Measurements from ENCODE around the gene CNGA4.

CNGA4 gene

DNA sequence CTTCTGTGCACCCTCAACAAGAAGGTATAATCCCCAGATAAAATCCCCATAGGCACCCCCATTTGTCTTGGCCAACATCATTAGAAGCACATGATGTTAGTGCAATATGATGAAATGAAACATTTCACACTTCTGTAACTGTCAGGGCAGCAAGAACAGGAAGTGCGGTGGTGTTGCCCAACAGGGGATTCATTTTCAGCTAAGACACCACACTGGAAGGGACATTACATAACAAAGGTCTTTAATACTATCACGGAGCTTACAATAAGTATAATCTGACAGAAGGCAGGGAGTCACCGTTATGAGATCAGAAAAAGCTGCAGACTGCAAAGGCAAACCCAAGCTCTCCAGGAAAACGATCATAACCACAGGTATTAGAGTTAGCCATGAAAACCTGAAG is 37.9 kb upstream of the CNGA4 start:
- Histone ChIP-seq H3K27ac (ENCODE audit: low read depth, low read length, poor library complexity, severe bottlenecking) (no peak overlapping the region), H3K4me1 (ENCODE audit: insufficient read depth, low read length, severe bottlenecking) (no peaks in the 10 kb centered on the region), H3K9ac (ENCODE audit: low read length) (no peak overlapping the region), H4K20me1 (ENCODE audit: insufficient read depth, low read length) (no peaks in the 10 kb centered on the region), H3K4me2 (ENCODE audit: low read length) (no peak overlapping the region), H3F3A (ENCODE audit: insufficient read depth, low read length) (no peaks in the 10 kb centered on the region), H3K27me3 (ENCODE audit: insufficient read depth, low read length) (no peaks in the 10 kb centered on the region), H3K9me2 (ENCODE audit: low read depth, low read length) (no peaks in the 10 kb centered on the region), H2AFZ (ENCODE audit: low read length) (no peak overlapping the region), H3K36me3 (ENCODE audit: insufficient read depth, low read length) (no peaks in the 10 kb centered on the region), H3K79me2 (ENCODE audit: insufficient read depth, low read length) (no peaks in the 10 kb centered on the region), H3K9me3 (ENCODE audit: low read length) (no peaks in the 10 kb centered on the region), H3K4me3 (ENCODE audit: low read depth, low read length, poor library complexity, severe bottlenecking) (no peak overlapping the region)
- TF ChIP-seq, protein P1, sequence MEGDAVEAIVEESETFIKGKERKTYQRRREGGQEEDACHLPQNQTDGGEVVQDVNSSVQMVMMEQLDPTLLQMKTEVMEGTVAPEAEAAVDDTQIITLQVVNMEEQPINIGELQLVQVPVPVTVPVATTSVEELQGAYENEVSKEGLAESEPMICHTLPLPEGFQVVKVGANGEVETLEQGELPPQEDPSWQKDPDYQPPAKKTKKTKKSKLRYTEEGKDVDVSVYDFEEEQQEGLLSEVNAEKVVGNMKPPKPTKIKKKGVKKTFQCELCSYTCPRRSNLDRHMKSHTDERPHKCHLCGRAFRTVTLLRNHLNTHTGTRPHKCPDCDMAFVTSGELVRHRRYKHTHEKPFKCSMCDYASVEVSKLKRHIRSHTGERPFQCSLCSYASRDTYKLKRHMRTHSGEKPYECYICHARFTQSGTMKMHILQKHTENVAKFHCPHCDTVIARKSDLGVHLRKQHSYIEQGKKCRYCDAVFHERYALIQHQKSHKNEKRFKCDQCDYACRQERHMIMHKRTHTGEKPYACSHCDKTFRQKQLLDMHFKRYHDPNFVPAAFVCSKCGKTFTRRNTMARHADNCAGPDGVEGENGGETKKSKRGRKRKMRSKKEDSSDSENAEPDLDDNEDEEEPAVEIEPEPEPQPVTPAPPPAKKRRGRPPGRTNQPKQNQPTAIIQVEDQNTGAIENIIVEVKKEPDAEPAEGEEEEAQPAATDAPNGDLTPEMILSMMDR (IDR thresholded peaks at IDR 0.05; ENCODE audit: low read length) = no peak
- TF ChIP-seq EZH2 (IDR thresholded peaks at IDR 0.05; ENCODE audit: borderline replicate concordance, low read length) = no peak

DNA sequence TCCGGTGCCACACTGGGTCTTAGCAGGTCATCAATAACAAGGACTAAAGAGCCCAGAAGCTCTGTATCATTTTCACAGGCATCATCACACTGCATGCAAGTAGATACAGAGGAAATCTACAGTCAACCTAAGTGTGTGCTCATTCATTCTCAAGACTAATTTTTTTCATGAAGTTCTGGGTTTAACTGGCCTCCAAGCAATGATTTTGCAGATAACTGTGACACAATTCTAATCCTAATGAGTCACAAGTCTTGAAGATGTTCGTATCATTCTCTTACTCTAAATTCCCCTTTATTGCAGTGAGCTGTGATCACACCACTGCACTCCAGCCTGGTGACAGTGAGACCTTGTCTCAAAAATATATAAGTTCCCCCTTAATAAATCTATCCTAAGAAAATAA is 37.4 kb upstream of the CNGA4 start:
- peaks cover 4% of the 10 kb centered on the region; the same call in 1 of the 2 replicates for H3K36me3 ChIP-seq (ENCODE audit: insufficient read depth, low read length)
- no peak overlapping the region for H3K27ac ChIP-seq (ENCODE audit: low read depth, low read length, poor library complexity, severe bottlenecking)

DNA sequence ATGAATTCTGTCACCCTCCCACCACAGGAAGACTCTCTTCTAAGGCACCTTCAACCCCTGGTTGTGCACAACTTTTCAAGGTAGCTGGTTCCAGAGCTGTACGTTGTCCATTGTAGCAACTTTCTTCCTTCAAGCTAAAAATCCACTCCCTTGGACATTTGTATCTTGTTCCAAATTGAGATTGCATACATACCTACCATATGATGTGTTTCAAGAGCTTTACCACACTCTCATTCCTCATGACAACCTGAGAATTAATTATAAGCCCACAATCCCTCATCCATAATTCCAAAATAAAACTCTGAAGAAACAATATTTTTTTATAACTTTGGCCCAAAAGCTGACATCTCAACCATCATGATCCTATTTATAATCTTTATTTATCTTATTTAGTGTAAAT is 36.8 kb upstream of the CNGA4 start:
- Histone ChIP-seq H3K27me3 (ENCODE audit: insufficient read depth, low read length) (no peaks in the 10 kb centered on the region), H3K79me2 (ENCODE audit: insufficient read depth, low read length) (no peaks in the 10 kb centered on the region), H3K4me2 (ENCODE audit: low read length) (no peak overlapping the region), H3K9me2 (ENCODE audit: low read depth, low read length) (no peaks in the 10 kb centered on the region), H3K4me1 (ENCODE audit: insufficient read depth, low read length, severe bottlenecking) (no peaks in the 10 kb centered on the region), H3K4me3 (ENCODE audit: low read depth, low read length, poor library complexity, severe bottlenecking) (no peak overlapping the region), H3K9ac (ENCODE audit: low read length) (no peak overlapping the region), H2AFZ (ENCODE audit: low read length) (no peak overlapping the region), H3K9me3 (ENCODE audit: low read length) (no peaks in the 10 kb centered on the region), H3F3A (ENCODE audit: insufficient read depth, low read length) (no peaks in the 10 kb centered on the region), H4K20me1 (ENCODE audit: insufficient read depth, low read length) (no peaks in the 10 kb centered on the region), H3K36me3 (ENCODE audit: insufficient read depth, low read length) (peaks cover 8% of the 10 kb centered on the region; the same call in 1 of the 2 replicates), H3K27ac (ENCODE audit: low read depth, low read length, poor library complexity, severe bottlenecking) (no peak overlapping the region)
- TF ChIP-seq EZH2 (IDR thresholded peaks at IDR 0.05; ENCODE audit: borderline replicate concordance, low read length) = no peak
- TF ChIP-seq, protein P1 (IDR thresholded peaks at IDR 0.05; ENCODE audit: low read length) = no peak

More for the DNA sequence above, 37.4 kb upstream of the CNGA4 start:
- no peak overlapping the region for H2AFZ ChIP-seq (ENCODE audit: low read length)
- H3K9me2 ChIP-seq (ENCODE audit: low read depth, low read length) = no peaks in the 10 kb centered on the region
- TF ChIP-seq, protein P1 (IDR thresholded peaks at IDR 0.05; ENCODE audit: low read length) = no peak
- TF ChIP-seq EZH2 (IDR thresholded peaks at IDR 0.05; ENCODE audit: borderline replicate concordance, low read length) = no peak
- H3K27me3 ChIP-seq (ENCODE audit: insufficient read depth, low read length) = no peaks in the 10 kb centered on the region
- no peaks in the 10 kb centered on the region for H3K4me1 ChIP-seq (ENCODE audit: insufficient read depth, low read length, severe bottlenecking)
- H4K20me1 ChIP-seq (ENCODE audit: insufficient read depth, low read length) = no peaks in the 10 kb centered on the region
- H3K4me3 ChIP-seq (ENCODE audit: low read depth, low read length, poor library complexity, severe bottlenecking) = no peak overlapping the region
- H3K9me3 ChIP-seq (ENCODE audit: low read length) = no peaks in the 10 kb centered on the region
- no peaks in the 10 kb centered on the region for H3K79me2 ChIP-seq (ENCODE audit: insufficient read depth, low read length)
- no peak overlapping the region for H3K9ac ChIP-seq (ENCODE audit: low read length)
- no peak overlapping the region for H3K4me2 ChIP-seq (ENCODE audit: low read length)
- H3F3A ChIP-seq (ENCODE audit: insufficient read depth, low read length) = no peaks in the 10 kb centered on the region

All from OCI-LY1 (cell line).